HG02981 (cell line): Measurements from ENCODE around the gene DNMT3A.
"Not testable (repeated sequence)": the region's sequence is repeated elsewhere in the genome, so short reads cannot be mapped to it uniquely, and the experiment has no call there.

Source experiments
- ATAC-seq: cut with Tn5 transposase; IDR thresholded peaks from one replicate; pipeline ENCODE4 v1.9.1; 2021; ENCODE audit warnings: mild to moderate bottlenecking, moderate library complexity; ENCODE audit not compliant: unreplicated experiment

Gene DNMT3A

DNA sequence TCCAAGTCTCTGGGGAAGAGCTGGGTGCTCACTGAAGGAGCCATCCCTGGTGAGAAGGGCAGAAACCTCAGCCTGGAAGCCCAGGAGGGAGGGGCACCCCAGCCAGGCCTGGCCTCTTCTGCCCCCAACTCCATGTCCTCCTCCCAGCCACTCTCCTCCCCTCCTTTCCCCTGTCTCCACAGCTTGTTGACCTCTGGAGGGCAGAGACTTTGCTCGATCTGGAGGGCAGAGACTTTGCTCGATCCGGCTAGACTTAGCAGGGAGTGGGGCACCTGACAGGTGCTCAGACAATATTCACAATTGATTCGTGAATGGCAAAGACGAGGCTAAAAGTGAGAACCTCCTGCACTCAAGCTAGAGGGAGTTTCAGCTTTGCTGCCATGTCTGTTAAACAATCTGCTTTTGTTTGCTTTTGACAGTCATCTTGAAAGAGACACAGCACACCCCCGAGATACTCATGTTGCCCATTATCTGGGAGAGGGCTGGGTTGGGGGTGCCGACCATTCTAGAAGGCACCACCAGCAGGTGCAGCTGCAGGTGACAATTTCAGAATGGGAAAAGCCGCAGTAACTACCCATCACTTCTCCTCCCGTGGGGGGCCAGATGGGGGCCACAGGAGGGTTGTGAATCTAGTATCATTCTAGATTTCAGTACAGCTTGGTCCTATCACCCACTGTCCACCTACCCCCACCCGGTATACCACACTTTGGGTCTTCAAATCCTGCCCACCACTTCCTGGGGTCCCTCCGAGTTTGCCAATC, 54.8 kb downstream of the DNMT3A start:
- no peak for ATAC-seq

DNA sequence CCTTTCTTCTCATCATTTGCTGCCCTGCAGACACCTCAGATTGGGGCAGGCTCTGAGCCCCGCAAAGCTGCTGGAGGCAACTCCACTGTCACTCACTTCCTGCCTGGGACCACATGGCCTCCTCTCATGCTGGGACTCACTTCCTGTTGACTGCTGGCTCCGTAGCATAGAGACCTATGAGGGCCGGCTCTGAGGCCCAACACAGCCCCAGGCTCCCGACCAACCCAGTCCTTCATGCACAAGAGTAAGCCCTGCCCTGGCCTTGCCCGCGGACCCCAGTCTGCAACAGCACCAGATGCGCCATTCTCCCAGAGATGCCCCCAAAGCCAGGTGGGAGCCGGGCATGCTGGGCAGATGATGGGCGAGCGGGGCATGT, 55.7 kb downstream of the DNMT3A start:
- ATAC-seq, result peak; percentile 77

DNA sequence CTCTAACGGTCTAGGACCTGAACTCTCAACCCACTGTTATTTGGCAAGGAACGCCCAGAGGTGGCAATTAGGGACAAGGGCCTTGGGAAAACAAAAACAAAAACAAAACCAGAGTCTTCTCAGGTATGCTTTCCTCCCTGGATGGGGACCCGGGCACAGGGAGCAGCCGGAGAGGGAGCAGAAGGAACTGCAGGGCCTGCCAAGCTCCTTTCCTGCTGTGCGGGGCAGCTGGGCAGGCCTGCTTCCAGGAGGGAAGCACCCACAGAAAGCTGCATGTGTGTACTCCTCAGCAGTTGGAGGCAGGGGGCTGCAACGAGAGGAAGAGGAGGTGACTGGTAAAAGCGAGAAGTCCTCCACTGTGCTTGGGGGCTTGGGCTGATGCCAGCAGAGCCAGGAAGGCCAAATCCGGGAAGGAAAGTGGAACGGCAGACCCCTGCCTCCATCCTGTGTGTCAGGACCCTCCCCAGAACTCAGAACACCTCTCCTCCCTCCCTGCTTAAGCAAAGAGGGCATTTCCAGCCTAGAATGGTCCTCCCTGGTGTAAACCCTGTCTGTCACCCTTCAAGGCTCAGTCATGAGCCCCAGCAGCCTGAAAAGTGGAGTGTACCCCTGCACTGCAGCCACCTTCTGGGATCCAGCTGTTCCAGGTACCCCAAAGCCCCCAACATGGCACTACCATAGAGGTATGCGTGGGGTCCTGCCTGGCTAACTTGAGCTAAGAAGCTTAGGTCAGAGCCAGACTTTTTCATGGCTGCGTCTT, 56.3 kb downstream of the DNMT3A start:
- ATAC-seq, result no peak

DNA sequence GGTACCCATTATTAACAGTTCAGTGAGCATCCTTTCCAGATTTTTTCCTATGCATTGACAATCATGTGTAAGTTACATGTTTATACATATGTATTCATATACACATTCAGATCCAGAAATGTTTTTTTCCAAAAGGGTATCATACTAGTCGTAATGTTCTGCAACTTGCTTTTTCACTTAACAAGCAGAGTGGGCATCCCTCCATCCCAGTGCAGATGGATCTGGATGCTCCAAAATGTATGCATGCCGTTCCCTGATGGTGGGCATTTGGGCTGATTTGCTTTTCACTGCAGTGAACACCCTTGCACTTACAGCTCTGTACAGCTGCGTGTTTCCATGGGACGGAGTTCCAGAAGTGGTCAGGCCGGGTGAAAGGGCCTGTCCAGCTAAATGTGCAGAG, 57.0 kb downstream of the DNMT3A start:
- ATAC-seq, result no peak

DNA sequence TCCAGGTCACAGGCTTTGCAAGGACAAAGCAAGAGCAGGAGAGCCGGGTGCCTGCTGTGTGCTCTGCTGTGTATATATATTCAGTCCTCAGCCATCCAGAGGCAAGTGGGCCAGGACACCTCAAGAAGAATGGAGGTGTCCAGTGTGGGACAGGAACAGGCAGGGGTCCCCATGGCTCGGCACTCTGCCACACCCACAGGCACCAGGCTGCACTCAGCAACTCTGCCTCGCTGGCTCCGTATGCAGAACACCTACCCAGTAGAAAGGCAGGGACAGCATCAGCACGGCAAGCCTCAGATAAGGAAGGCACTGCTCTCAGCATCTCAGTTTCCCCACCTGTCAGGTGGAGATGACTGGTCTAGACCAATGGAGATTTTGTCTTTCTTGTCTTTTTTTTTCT, 57.8 kb downstream of the DNMT3A start:
- no peak for ATAC-seq

DNA sequence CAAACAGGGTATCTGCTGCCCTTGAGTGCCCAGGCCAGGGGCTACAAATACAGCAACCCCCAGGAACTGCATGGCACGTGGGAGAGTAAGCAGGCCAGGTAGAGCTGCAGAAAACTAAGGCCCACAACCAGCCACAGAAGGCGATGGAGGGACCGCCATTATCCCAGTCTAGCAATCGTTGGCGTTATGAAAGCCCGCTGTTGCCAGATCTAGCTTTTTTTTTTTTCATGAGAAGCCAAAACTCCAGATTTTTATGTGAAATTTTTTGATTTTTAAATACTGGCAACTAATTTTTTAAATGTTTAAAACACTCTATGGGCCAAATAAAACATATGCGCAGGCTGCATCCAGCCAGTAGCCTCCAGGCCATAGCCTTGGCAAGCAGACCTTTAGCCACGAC, 59.8 kb downstream of the DNMT3A start:
- ATAC-seq, result no peak

DNA sequence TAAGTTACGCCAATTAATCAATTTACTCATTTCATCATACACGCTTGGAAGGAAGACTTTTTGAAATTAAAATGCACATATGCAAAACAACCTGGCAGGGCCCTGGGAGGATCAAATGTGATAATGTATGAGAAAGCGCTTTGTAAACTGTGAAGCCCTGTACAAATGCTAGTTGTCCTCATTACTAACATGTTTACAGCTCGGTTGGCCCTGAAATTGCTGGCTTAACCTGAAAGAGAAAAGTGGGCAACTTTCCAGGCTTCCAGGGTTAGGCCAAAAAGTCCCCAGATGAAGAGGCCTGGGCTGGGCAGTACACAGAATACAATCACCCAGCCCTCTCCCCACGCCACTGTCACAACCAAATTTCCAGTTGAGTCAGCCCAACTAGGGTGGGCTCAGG, 60.2 kb downstream of the DNMT3A start:
- no peak for ATAC-seq

DNA sequence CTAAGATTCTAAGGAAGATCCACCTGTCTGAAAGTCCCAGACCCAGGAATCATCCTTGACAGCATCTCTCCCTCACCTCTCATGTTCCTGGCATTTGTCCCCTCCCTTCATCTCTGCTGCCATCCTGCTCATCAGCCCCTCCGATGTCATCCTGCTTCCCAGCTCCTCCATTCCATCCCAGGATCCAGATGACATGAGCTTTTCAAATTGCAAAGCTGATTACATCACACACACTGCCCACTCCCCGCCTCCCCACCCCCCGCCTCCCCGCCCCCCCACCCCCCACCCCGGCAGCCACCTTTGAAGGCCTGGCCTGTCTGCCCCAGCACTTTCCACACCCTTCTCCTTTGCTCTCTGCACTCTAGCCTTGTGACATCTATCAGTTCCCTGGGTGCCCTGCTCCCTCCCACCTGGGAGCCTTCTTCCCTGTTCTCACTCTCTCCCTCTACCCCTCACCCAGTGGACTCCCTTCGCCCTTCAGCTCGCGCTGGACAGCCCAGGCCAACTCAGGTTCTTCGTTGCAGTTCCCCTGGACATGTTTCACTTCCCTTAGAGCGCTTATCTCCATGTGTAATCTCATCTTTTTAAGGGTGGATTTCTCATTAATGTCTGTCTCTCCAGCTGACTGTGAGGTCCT, 61.6 kb downstream of the DNMT3A start:
- ATAC-seq, result no peak

DNA sequence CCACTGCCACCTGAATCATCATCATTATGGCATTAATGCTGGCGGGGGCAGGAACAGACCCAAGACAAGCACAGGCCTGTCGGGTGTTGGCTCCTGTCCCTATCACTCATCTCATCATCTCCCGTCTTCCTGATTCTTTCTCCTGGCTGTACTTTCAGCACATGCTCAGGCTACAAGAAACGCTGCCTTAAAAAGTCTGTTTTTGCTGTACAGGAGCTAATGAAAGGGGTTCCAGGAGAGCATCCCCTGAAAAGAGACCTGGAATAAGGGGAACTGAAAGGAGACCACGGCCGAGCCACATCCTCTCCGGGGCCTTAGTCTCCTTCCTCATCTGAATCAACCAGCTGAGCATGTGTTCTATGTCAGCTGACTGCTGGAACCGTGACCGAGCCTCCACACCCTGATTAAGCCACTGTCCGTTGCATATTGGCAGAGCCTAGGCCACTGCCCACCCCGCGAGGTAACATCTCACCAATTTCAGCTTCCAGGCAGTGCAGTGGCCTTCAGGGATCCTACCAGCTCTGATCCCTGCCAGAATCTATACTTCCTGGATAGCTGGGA, 62.6 kb downstream of the DNMT3A start:
- ATAC-seq, result peak; percentile 81

DNA sequence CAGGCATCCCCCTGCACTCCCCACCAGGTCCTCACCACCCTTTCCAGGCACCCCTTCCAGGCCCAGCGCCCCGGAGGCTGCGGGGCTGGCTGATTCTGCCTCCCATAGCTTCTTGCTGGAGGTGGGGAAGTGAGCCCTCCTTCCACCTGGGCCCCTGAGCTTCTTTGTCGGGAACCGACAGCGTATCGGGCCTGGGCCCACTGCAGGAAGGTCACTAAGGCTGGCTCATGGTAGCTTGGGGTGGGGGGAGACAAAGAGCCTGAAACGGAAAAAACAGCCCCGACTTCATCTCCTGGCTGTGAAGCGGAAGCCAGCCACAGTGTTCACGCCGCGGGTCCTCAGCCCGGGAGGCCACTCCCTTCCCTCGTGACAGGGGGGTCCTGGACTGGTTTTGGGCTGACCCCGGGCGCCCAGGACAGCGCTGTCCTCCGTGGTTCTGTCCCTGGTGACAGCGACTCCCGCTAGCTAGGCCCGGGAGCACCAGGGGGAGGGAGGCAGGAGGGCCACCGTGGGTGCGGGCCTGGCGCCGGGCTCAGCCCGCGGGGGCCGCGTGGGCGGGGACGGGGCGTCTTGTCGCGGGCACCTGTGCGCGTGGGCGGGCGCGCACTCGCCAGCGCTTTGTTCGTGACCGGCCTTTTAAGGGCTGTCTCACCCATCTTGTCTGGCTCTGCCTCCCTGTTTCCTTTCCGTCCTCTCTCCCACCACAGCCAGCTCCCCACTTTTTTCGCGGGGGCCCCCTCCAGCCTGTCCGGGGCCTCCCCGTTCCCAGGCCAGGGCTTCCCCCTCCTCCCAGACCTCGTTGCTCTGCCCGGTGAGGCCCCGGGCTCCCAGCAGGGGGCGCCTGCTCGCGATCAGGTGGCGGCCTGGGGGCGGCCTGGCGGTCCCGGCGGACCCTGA, 64.9 kb downstream of the DNMT3A start:
- no peak for ATAC-seq

DNA sequence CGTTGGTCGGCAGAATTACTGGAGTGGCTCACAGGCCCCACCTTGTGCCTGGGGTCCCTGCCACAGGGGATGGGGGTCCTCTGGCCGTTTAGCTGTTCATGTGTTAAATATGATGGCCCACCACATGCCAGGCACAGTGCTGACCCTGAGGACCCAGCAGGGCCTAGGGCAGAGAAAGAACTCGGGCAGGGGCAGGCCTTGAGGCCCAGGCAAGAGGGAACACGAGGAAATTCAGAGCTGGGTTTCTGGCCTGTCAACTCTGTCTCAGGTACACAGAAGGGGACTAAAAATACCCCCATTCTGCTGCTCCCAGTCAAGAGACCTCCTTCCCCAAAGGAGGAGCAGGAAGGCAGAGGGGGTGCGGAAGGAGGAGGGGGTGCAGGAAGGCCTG, 66.2 kb downstream of the DNMT3A start:
- no peak for ATAC-seq

DNA sequence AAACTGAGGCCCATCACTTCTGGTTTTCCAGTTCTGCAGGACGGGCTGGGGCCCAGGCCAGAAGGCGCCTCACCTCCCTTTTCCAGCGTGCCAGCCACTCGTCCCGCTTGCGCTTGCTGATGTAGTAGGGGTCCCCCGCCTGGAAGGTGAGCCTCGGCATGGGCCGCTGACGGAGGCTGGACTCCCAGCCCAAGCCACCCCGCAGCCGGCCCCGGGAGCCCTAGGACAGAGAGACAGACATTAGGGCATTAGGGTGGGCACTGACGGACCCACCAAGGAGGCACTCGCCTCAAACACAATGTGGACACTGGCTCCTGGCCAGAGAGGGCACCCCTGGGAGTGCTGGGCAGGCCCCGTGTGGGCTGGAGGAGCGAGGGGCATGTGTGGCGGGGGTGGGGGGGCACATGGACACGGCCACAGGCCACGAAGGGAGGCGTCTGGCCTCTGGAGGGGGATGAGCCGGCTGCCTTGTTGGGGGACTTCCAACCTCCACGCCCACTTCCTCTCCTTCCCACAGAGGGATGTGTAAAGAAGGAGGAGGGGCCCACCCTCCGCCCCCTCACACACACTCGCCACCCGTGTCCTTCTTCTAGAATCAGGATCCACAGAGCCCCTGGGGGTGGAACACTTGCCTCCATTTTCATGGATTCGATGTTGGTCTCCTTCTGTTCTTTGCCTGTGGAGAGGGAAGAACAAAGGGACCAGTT, 66.7 kb downstream of the DNMT3A start:
- ATAC-seq, result no peak

DNA sequence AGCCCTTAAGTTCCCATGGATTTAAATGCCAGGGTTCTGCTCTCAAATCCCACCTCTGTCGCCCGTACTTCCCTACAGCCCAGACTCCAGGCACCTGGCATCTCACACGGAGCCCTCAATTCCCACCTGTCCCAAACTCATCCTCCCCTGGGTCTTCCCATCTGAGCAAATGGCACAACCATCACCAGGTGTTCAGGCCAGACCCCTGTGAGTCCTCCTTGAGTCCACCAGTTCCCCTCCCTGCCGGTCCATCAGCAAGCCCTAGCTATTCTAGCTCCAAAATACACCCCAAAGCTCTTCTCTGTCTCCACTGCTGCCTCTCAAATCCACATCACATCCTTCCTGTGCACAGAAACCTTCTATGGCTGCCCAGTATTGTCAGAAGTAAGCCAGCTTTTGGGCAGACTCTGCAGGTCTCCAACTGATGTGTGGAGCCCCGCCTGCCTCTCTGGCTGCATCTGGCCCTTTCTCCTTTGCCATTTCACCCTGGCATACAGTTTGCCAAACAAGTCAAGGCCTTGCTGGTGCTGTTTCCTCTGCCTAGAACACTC, 67.7 kb downstream of the DNMT3A start:
- no peak for ATAC-seq

DNA sequence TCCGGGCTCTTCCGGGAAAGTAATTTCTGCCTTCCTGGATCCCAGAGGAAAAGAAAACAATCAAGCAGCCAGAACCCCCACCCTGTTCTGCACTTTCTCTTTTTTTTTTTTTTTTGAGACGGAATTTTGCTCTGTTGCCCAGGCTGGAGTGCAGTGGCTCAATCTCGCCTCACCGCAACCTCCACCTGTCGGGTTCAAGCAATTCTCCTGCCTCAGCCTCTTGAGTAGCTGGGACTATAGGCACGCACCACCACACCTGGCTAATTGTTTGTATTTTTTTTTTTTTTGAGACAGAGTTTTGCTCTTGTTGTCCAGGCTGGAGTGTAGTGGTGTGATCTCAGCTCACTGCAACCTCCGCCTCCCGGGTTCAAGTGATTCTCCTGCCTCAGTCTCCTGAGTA, 69.0 kb downstream of the DNMT3A start:
- not testable (repeated sequence) for ATAC-seq

DNA sequence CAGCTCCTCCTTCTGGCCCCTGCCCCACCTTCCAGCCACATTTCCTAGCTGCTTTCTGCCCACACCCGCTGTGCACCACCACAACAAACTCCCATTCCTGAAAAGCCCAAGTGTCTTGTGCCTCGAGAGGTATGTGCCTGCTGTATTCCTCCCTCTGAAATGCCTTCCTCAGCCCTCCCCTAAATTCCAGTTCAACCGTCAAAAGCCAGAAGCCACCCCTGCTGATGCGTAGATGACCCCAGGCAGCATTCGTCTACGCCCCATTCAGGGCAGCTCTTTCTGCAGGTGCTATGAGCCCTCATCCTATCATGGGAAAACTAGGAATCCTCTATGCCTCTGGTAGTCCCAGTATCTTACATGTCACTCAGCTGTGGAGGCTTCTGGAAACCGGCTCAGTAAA, 71.7 kb downstream of the DNMT3A start:
- no peak for ATAC-seq

DNA sequence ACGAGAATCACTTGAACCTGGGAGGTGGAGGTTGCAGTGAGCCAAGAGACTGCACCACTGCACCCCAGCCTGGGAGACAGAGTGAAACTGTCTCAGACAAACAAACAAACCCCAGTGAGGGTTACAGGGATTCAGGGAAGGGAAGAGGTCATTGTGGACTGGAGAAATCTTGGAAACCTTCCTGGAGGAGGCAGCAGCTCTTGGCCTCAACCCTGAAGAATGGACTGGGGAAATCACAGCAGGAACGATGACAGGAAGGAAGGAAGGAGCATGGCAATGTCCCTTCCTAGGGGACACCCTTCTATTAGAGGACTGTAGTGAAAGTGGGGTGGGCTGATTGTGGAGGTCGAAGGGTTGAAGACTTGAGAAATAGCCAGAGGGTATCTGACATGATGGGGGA, 72.5 kb downstream of the DNMT3A start:
- no peak for ATAC-seq

DNA sequence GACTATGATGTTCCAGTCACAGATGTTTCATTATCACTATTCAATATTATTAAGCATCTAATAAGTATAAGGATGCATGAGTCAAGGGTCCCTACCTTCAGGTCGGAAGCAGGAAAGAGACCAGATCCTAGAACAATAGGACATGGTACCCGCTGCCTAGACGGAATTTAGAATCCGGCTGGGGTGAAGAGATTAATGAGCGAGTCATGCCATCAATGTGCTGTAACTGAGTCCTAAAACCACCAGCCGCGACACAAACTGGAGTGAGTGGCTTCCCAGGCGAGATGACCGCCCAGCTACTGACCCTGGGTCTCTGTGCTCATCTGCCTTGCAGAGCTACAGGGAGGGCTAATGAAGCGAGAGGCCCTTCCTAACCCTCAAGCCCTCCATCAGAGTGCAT, 73.6 kb downstream of the DNMT3A start:
- no peak for ATAC-seq

DNA sequence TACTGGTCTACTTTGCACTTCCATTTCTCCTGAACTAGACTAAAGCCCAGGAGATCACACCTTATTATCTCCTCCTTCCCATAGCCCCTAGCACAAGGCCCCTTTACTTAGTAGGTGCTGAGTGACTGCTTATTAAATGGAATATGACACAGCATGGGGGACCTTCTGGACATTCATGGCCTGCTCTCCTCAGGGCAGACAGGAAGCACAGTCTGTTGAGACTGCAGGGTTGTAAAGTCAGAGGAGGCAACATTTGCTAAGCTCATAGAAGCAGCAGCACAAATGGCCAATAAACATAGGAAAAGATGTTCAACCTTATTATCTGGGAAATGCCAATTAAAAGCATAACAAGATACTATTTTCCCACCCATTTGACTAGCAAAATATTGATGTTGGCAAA, 75.3 kb downstream of the DNMT3A start:
- ATAC-seq, result no peak

DNA sequence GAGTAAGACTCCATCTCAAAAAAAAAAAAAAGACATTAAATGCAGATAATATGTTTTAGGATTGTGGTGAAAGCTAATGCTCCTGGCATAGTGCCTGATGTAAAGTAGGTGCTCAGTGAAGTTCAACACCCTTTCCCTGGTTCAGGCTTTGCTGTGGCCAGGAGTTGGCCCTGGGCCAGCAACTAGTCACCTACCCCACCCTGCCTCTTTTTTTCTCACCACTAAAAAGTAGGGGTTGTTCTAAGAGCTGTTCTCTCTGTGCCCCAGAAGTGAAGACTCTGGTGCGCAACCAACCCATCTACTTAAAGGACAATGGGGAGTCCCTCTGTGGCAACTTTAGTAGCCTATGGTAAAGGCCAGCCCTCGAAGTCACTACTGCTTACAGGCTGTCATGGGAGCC, 75.9 kb downstream of the DNMT3A start:
- no peak for ATAC-seq

DNA sequence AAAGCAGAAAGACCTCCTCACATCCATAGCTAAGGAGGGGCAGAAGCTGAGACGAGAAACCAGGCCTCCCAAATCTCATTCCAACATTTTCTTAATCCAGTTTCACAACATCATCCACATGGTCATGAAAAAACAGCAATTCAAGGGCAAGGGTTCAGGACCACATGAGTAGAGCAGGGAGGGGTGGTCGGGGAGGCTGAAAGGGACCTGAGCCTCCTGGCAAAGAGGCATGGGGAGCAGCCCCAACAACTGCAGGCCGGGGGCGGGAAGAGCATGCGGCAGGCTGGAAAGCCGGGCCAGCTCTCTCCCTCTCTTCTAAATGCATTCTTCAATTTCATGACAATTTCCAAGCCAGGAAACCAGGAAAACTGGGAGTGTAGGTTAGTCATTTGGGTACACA, 76.7 kb downstream of the DNMT3A start:
- no peak for ATAC-seq
